ENCODE results near the gene RPL29. TPM values are rescaled to one million over a fixed set of nuclear protein-coding genes. Genes with fewer than 3 reads are reported as not detected.

The RPL29 gene
- total and polyA plus RNA-seq, 2 of the 13 experiments (the other 11 are each of a cell fraction or from before 2014, with no cell fraction given) = 1,348 to 2,263 TPM

- peak; percentile 43 for TF ChIP-seq PAXIP1 (CRISPR knock-in tag; conservative IDR thresholded peaks at IDR 0.05)
- TF ChIP-seq ZNF768 (CRISPR knock-in tag; IDR thresholded peaks at IDR 0.05) = peak; percentile 90
- no peak for TF ChIP-seq ZSCAN12 (CRISPR knock-in tag; IDR thresholded peaks at IDR 0.05)
- TF ChIP-seq MAX (IDR thresholded peaks at IDR 0.05) = peak; percentile 13; the same call in 1 of the 2 replicates
- TF ChIP-seq MXD1 (CRISPR knock-in tag; IDR thresholded peaks at IDR 0.05) = no peak
- TF ChIP-seq AKAP8 (CRISPR knock-in tag; IDR thresholded peaks at IDR 0.05) = 0 out of 2 replicates have a peak, but pooled peaks have one; percentile 65
- no peak for TF ChIP-seq ZBTB3 (CRISPR knock-in tag; IDR thresholded peaks at IDR 0.05; ENCODE audit: borderline replicate concordance, low read depth)
- TF ChIP-seq ZBTB7B (CRISPR knock-in tag; IDR thresholded peaks at IDR 0.05) = 0 out of 2 replicates have a peak, but pooled peaks have one; percentile 47
- TF ChIP-seq HNF1A (IDR thresholded peaks at IDR 0.05; ENCODE audit: low read depth) = no peak
- no peak; the same call in 1 of the 2 replicates for TF ChIP-seq HNF1A (CRISPR knock-in tag; IDR thresholded peaks at IDR 0.05; ENCODE audit: borderline replicate concordance)
- no peak for TF ChIP-seq HMGXB3 (CRISPR knock-in tag; IDR thresholded peaks at IDR 0.05; ENCODE audit: borderline replicate concordance)
- 0 out of 2 replicates have a peak, but pooled peaks have one; percentile 2 for TF ChIP-seq CTCF (CRISPR knock-in tag; IDR thresholded peaks at IDR 0.05)
Observed at GRCh38 chr3:51986010-51986947, 9.4 kb downstream of the RPL29 start (continued).

Data from HepG2 (cell line).